GM21737 (cell line): Measurements from ENCODE around the gene CDO1.

Experiments used
- ATAC-seq: cut with Tn5 transposase; IDR thresholded peaks from one replicate; pipeline ENCODE4 v1.9.1; 2021; ENCODE audit warnings: mild to moderate bottlenecking, moderate library complexity; ENCODE audit not compliant: unreplicated experiment

CDO1 gene

GRCh38 chr5:115795700-115796099 lies 20.8 kb downstream of the CDO1 start:
- no peak for ATAC-seq

GRCh38 chr5:115788440-115788839 lies 28.0 kb downstream of the CDO1 start:
- no peak for ATAC-seq

GRCh38 chr5:115787426-115787825 lies 29.0 kb downstream of the CDO1 start:
- no peak for ATAC-seq

GRCh38 chr5:115785381-115786065 lies 30.9 kb downstream of the CDO1 start:
- no peak for ATAC-seq

- no peak for ATAC-seq
These were observed 38.0 kb downstream of the CDO1 start for GRCh38 chr5:115778417-115778816.

GRCh38 chr5:115776989-115777388 lies 39.5 kb downstream of the CDO1 start:
- ATAC-seq = no peak

GRCh38 chr5:115775999-115776398 lies 40.5 kb downstream of the CDO1 start:
- no peak for ATAC-seq

GRCh38 chr5:115774684-115775083 lies 41.8 kb downstream of the CDO1 start:
- no peak for ATAC-seq

- ATAC-seq = no peak
These were observed 43.6 kb downstream of the CDO1 start for GRCh38 chr5:115772731-115773475.

- ATAC-seq = no peak
These were observed 46.0 kb downstream of the CDO1 start for GRCh38 chr5:115770466-115770865.

- ATAC-seq = no peak
These were observed 49.0 kb downstream of the CDO1 start for GRCh38 chr5:115767424-115767823.

GRCh38 chr5:115766608-115767007 lies 49.9 kb downstream of the CDO1 start:
- no peak for ATAC-seq

GRCh38 chr5:115758356-115758755 lies 58.1 kb downstream of the CDO1 start:
- no peak for ATAC-seq

- ATAC-seq = no peak
These were observed 60.8 kb downstream of the CDO1 start for GRCh38 chr5:115755675-115756074.
